Measurements from ENCODE around the gene ELN.

The ELN gene

DNA sequence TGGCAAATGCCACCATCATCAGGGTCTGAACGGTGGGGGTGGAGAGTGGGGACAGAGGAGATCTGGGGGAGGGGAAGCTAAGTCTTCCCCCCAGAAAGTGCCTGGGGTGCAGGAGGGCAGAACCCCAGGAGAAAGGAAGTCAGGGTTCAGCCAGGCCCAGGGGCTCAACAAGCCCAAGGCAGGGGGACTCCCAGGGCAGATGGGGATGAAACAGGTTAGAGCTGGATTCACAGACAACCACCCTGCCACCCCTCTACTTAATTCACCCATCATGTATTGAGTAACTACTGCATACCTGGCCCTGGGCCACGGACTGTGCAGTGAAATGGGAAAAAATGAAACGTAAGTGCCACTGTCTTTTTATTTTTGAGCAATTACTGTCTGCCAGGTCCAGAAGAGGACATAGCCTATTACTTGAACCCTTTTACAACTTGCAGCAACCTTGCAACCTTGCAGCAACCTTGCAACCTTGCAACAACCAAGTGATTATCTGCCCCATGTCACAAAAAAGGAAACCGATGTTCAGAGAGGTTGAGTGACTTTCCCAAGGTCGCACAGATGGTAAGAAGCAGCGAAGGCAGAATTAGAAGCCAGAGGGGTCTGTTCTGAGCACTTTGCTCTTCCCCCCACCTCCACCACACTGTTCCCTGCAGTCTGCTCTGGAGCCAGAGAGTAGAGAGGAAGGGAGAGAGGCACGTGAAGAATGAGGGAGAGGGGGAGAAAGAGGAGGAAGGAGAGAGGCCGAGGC, 4.8 kb downstream of the ELN start:
- no peak overlapping the region for H3K4me3 ChIP-seq (ENCODE audit: low read depth, low read length)
- TF ChIP-seq POLR2A (IDR thresholded peaks at IDR 0.05; ENCODE audit: extremely low read depth, insufficient read length) (no peak), MYC (IDR thresholded peaks at IDR 0.05; ENCODE audit: low read depth, low read length) (no peak)
- TF ChIP-seq, protein P1, sequence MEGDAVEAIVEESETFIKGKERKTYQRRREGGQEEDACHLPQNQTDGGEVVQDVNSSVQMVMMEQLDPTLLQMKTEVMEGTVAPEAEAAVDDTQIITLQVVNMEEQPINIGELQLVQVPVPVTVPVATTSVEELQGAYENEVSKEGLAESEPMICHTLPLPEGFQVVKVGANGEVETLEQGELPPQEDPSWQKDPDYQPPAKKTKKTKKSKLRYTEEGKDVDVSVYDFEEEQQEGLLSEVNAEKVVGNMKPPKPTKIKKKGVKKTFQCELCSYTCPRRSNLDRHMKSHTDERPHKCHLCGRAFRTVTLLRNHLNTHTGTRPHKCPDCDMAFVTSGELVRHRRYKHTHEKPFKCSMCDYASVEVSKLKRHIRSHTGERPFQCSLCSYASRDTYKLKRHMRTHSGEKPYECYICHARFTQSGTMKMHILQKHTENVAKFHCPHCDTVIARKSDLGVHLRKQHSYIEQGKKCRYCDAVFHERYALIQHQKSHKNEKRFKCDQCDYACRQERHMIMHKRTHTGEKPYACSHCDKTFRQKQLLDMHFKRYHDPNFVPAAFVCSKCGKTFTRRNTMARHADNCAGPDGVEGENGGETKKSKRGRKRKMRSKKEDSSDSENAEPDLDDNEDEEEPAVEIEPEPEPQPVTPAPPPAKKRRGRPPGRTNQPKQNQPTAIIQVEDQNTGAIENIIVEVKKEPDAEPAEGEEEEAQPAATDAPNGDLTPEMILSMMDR (IDR thresholded peaks at IDR 0.05; ENCODE audit: low read depth, low read length) = no peak
- TF ChIP-seq, protein P2, sequence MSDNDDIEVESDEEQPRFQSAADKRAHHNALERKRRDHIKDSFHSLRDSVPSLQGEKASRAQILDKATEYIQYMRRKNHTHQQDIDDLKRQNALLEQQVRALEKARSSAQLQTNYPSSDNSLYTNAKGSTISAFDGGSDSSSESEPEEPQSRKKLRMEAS (IDR thresholded peaks at IDR 0.05; ENCODE audit: low read depth, low read length) = no peak
- no peak for DNase-seq (ENCODE audit: low read depth)

DNA sequence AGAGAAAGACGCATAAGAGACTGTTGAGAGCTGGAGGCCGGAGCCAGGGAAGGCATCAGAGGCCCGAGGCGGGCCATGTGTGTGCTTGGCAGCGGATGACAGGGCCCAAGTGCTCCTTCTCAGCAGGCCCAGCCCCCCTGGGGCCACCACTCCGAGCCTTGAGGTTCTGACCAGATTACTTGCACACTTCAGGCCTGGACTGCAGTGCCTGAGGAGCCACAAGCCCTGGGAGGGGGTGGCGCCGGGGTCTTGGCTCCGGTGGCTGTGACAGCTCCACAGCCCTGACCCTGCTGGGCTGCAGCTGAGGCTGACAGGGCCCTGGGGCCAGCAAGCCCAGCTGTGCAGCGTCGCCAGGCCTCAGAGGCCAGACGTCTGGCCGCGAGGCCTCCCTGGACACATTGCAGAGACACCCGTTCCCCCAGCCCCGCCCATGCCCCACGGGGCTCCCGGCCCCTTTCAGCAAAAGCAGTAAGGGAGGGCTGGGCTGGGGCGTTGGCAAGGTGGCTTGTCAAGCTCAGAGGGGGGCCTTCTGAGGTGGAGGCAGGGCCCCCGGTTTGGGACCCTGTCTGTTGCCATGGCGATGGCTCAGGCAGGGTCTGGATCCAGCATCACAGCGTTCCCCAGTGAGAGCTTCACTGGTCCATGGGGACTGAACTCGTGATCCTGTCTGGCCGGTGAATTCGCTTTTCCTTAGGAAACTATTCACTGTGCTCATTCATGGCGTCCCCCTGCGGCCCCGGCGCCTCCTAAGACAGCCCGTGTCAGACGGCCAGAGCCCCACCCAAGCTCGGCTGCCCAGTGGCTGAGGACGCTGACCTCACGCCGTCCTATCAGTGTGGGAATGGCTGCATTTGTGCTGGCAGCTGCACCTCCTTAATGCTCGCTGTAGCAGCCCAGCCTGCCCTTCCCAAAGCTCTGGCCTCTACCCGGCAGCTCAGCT, 5.7 kb downstream of the ELN start:
- no peak for TF ChIP-seq POLR2A (IDR thresholded peaks at IDR 0.05; ENCODE audit: extremely low read depth, insufficient read length)
- TF ChIP-seq, protein P1 (IDR thresholded peaks at IDR 0.05; ENCODE audit: low read depth, low read length) = no peak
- TF ChIP-seq MYC (IDR thresholded peaks at IDR 0.05; ENCODE audit: low read depth, low read length) = no peak
- TF ChIP-seq, protein P2 (IDR thresholded peaks at IDR 0.05; ENCODE audit: low read depth, low read length) = no peak

DNA sequence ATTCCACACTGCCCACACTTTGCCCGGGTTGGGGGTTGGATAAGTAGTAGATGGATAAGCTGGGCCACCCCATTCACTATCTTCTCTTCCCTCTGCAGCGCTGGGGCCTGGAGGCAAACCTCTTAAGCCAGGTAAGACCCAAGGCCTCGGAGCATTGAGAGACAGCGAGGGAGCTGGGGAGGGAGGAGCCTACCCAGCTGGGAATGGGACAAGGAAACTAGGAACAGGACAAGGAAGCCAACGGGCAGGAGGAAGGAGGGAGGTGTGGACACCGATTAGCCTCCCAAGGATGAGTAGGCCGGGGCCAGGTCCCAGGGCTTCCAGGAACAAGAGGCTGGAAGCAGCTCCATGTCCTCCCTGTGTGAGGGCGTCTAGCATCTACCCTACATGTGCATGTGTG, 9.6 kb downstream of the ELN start:
- TF ChIP-seq, protein P1 (IDR thresholded peaks at IDR 0.05; ENCODE audit: low read depth, low read length) = no peak
- TF ChIP-seq, protein P2 (IDR thresholded peaks at IDR 0.05; ENCODE audit: low read depth, low read length) = no peak
- no peak for TF ChIP-seq MYC (IDR thresholded peaks at IDR 0.05; ENCODE audit: low read depth, low read length)
- no peak for DNase-seq (ENCODE audit: low read depth)
- no peak overlapping the region for H3K4me3 ChIP-seq (ENCODE audit: low read depth, low read length)

More for the DNA sequence above, 5.7 kb downstream of the ELN start:
- DNase-seq (ENCODE audit: low read depth) = no peak
- no peak overlapping the region for H3K4me3 ChIP-seq (ENCODE audit: low read depth, low read length)

DNA sequence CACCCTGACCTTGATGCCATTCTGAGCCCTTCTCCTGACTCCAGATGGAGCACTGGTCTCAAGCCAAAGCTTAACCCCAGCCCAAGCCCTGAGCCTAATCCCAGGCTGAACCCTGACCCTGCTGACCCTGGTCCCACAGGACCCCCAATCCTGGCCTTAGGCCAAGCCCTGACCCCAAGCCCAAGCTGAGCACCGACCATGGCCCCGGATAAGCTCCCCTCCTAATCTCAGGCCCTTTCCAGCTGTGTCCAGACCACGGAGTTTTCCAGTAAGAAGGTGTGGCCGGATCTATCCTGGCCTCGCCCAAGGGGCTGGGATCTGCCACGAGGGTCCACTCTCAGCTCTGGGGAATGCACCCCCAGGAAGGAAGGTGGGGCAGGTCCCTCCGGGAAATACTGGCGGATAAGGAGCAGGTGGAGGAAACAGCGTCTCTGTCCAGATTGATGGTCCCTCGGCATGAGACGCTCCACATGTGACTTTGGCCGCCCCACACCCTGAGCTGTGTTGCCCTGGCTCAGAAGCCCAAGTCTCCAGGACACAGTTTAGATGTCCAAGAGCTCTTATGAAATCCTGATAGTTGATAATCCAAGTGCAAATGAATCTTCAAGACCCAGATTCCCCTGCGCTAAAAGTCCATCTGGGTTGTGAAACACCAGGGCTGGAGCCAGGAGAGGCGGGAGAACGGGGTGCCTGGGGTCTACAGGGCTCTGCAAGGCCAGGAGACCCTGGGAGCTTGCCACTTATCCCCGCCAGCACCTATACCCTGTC, 10.4 kb downstream of the ELN start:
- no peak for DNase-seq (ENCODE audit: low read depth)
- H3K4me3 ChIP-seq (ENCODE audit: low read depth, low read length) = no peak overlapping the region
- TF ChIP-seq MYC (IDR thresholded peaks at IDR 0.05; ENCODE audit: low read depth, low read length) (no peak), POLR2A (IDR thresholded peaks at IDR 0.05; ENCODE audit: extremely low read depth, insufficient read length) (no peak)
- TF ChIP-seq, protein P2 (IDR thresholded peaks at IDR 0.05; ENCODE audit: low read depth, low read length) = no peak
- TF ChIP-seq, protein P1 (IDR thresholded peaks at IDR 0.05; ENCODE audit: low read depth, low read length) = no peak

DNA sequence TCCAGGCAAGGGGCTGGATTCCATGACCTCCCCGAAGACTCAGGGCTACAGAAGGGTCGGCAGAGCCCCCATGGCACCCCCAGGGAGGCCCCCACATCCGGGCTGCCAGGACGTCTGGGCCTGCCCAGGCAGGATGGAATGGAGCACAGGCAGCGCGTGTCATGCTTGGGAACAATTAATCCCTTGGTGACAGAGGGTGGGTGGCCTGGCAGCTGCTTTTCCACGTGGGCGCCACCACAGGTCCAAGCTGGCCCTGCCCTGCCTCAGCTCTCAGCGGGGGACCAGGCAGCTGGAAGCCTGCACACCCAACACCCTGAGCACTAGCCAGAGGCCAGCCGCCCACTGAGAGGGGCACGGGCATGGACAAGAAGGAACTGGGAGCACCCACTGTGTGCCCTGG, 11.4 kb downstream of the ELN start:
- H3K4me3 ChIP-seq (ENCODE audit: low read depth, low read length) = no peak overlapping the region
- TF ChIP-seq POLR2A (IDR thresholded peaks at IDR 0.05; ENCODE audit: extremely low read depth, insufficient read length) = no peak
- TF ChIP-seq, protein P2 (IDR thresholded peaks at IDR 0.05; ENCODE audit: low read depth, low read length) = no peak
- DNase-seq (ENCODE audit: low read depth) = no peak
